WERI-Rb-1 (cell line): ENCODE data around the gene LRPAP1.

ENCODE experiments used
- DNase-seq: peaks from one replicate; pipeline ENCODE4 v3.0.0-alpha.2; 2020
- H3K27ac ChIP-seq: fragments of 250-450 bp; sonication (Bioruptor Pico); 2 replicates; pipeline ENCODE4 v1.5.1; 2020; ENCODE audit warnings: mild to moderate bottlenecking, moderate library complexity
- H3K27me3 ChIP-seq: fragments of 250-450 bp; sonication (Bioruptor Pico); 2 replicates; pipeline ENCODE4 v1.5.1; 2021; ENCODE audit warnings: mild to moderate bottlenecking, low read depth, moderate library complexity; ENCODE audit not compliant: insufficient read depth, severe bottlenecking
- H3K36me3 ChIP-seq: fragments of 250-450 bp; sonication (Bioruptor Pico); 2 replicates; pipeline ENCODE4 v1.5.1; 2020; ENCODE audit warnings: mild to moderate bottlenecking, moderate library complexity
- H3K4me3 ChIP-seq: 2 replicates; pipeline ENCODE4 v1.5.1; 2011; ENCODE audit warnings: low read depth, mild to moderate bottlenecking, control low read depth, low read length
- H3K9me3 ChIP-seq: fragments of 250-450 bp; sonication (Bioruptor Pico); 2 replicates; pipeline ENCODE4 v1.5.1; 2021; ENCODE audit warnings: mild to moderate bottlenecking, moderate library complexity; ENCODE audit not compliant: severe bottlenecking
- CTCF ChIP-seq: IDR thresholded peaks from 2 replicates; pipeline ENCODE4 v1.5.1; 2011; ENCODE audit warnings: low read depth, mild to moderate bottlenecking, control low read depth, inconsistent platforms, low read length

Gene LRPAP1

GRCh38 chr4:3471886-3472285 lies 60.3 kb downstream of the LRPAP1 start:
- DNase-seq, result no peak
- Histone ChIP-seq H3K36me3 (no peaks in the 10 kb centered on the region), H3K4me3 (no peak overlapping the region), H3K9me3 (no peaks in the 10 kb centered on the region), H3K27ac (no peak overlapping the region), H3K27me3 (no peaks in the 10 kb centered on the region)
- TF ChIP-seq CTCF, result no peak

GRCh38 chr4:3471098-3471760 lies 61.0 kb downstream of the LRPAP1 start:
- Histone ChIP-seq H3K27me3 (no peaks in the 10 kb centered on the region), H3K4me3 (no peak overlapping the region), H3K27ac (no peak overlapping the region), H3K9me3 (no peaks in the 10 kb centered on the region), H3K36me3 (no peaks in the 10 kb centered on the region)
- DNase-seq, result no peak
- no peak for TF ChIP-seq CTCF

- no peak overlapping the region for H3K27ac ChIP-seq
Observed at GRCh38 chr4:3470244-3471097, 61.8 kb downstream of the LRPAP1 start.

GRCh38 chr4:3469386-3470243 lies 62.6 kb downstream of the LRPAP1 start:
- Histone ChIP-seq H3K27me3 (no peaks in the 10 kb centered on the region), H3K27ac (no peak overlapping the region), H3K4me3 (no peak overlapping the region), H3K9me3 (no peaks in the 10 kb centered on the region), H3K36me3 (no peaks in the 10 kb centered on the region)
- no peak for TF ChIP-seq CTCF
- no peak for DNase-seq

More at GRCh38 chr4:3470244-3471097, 61.8 kb downstream of the LRPAP1 start:
- no peak for TF ChIP-seq CTCF
- Histone ChIP-seq H3K27me3 (no peaks in the 10 kb centered on the region), H3K36me3 (no peaks in the 10 kb centered on the region), H3K4me3 (no peak overlapping the region), H3K9me3 (no peaks in the 10 kb centered on the region)
- DNase-seq, result no peak

- TF ChIP-seq CTCF, result no peak
- Histone ChIP-seq H3K27me3 (no peaks in the 10 kb centered on the region), H3K4me3 (no peak overlapping the region), H3K36me3 (no peaks in the 10 kb centered on the region), H3K9me3 (no peaks in the 10 kb centered on the region), H3K27ac (no peak overlapping the region)
- DNase-seq, result no peak
Observed at GRCh38 chr4:3468804-3469203, 63.4 kb downstream of the LRPAP1 start.
